Liver (tissue), 9 donors: ENCODE results near the gene ACSS1. TPM values are rescaled to one million over a fixed set of nuclear protein-coding genes. Genes with fewer than 3 reads are reported as not detected.

Source experiments
- DNase-seq: peaks from one replicate; pipeline ENCODE4 v3.0.0-alpha.2; 2017; ENCODE audit warnings: low spot score
- H3K27ac ChIP-seq, 2 donors: one replicate each; pipeline ENCODE4 v1.7.0; 2013; ENCODE audit warnings: inconsistent platforms in 2 of 2, low read length in 2 of 2, control low read depth in 1 of 2, low read depth in 1 of 2, mild to moderate bottlenecking in 1 of 2
- H3K27me3 ChIP-seq, 4 donors: one replicate each; pipeline versions ENCODE4 v1.6.1 to v1.7.0; 2013; ENCODE audit warnings: low read length in 3 of 4, inconsistent platforms in 1 of 4, mild to moderate bottlenecking in 1 of 4, moderate library complexity in 1 of 4; ENCODE audit not compliant: control insufficient read depth in 4 of 4, insufficient read depth in 4 of 4
- H3K36me3 ChIP-seq, 4 donors: one replicate each; pipeline versions ENCODE4 v1.6.1 to v1.7.0; 2013; ENCODE audit warnings: low read length in 3 of 4, mild to moderate bottlenecking in 3 of 4, low read depth in 1 of 4, moderate library complexity in 1 of 4; ENCODE audit not compliant: control insufficient read depth in 4 of 4, insufficient read depth in 3 of 4
- H3K4me1 ChIP-seq, 4 donors: one replicate each; pipeline versions ENCODE4 v1.6.1 to v1.7.0; 2013; ENCODE audit warnings: low read length in 3 of 4, mild to moderate bottlenecking in 3 of 4, moderate library complexity in 1 of 4; ENCODE audit not compliant: control insufficient read depth in 4 of 4, insufficient read depth in 4 of 4
- H3K4me3 ChIP-seq, 3 donors: one replicate each; pipeline versions ENCODE4 v1.6.1 to v1.7.0; 2013; ENCODE audit warnings: low read length in 3 of 3, control low read depth in 1 of 3, low read depth in 1 of 3, mild to moderate bottlenecking in 1 of 3
- H3K9ac ChIP-seq, 2 donors: one replicate each; pipeline ENCODE4 v1.7.0; 2013; ENCODE audit warnings: low read length in 2 of 2, mild to moderate bottlenecking in 2 of 2, moderate library complexity in 2 of 2, control low read depth in 1 of 2, low read depth in 1 of 2
- H3K9me3 ChIP-seq, 4 donors: one replicate each; pipeline versions ENCODE4 v1.6.1 to v1.7.0; 2013; ENCODE audit warnings: low read length in 3 of 4; ENCODE audit not compliant: control insufficient read depth in 4 of 4
- EGR1 ChIP-seq, 2 donors: IDR thresholded peaks; 2 replicates each; pipeline ENCODE4 v1.6.1; 2016 to 2018; ENCODE audit warnings: antibody characterized with exemption in 2 of 2, low read depth in 2 of 2
- FOXA1 ChIP-seq: IDR thresholded peaks from 2 replicates; pipeline ENCODE4 v1.6.1; 2016; ENCODE audit warnings: antibody characterized with exemption
- FOXA2 ChIP-seq: IDR thresholded peaks from 2 replicates; pipeline ENCODE4 v1.6.1; 2016; ENCODE audit warnings: antibody characterized with exemption
- GABPA ChIP-seq, 2 donors: IDR thresholded peaks in 1 of 2; conservative IDR thresholded peaks in 1 of 2; 2 replicates each; pipeline ENCODE4 v1.6.1; 2016; ENCODE audit warnings: antibody characterized with exemption in 2 of 2, mild to moderate bottlenecking in 1 of 2, moderate library complexity in 1 of 2
- HNF4A ChIP-seq, 2 donors: conservative IDR thresholded peaks; 2 replicates each; pipeline ENCODE4 v1.6.1; 2016; ENCODE audit warnings: antibody characterized with exemption in 2 of 2, mild to moderate bottlenecking in 2 of 2
- HNF4G ChIP-seq: IDR thresholded peaks from 2 replicates; pipeline ENCODE4 v1.6.1; 2016; ENCODE audit warnings: antibody characterized with exemption
- JUND ChIP-seq, 2 donors: IDR thresholded peaks; 2 replicates each; pipeline ENCODE4 v1.6.1; 2016; ENCODE audit warnings: antibody characterized with exemption in 2 of 2
- NR2F2 ChIP-seq: IDR thresholded peaks from 2 replicates; pipeline ENCODE4 v1.6.1; 2016; ENCODE audit warnings: antibody characterized with exemption
- RAD21 ChIP-seq, 2 donors: IDR thresholded peaks; 2 replicates each; pipeline ENCODE4 v1.6.1; 2016; ENCODE audit warnings: antibody characterized with exemption in 2 of 2, mild to moderate bottlenecking in 2 of 2
- RXRA ChIP-seq, 2 donors: IDR thresholded peaks; 2 replicates each; pipeline ENCODE4 v1.6.1; 2017 to 2018; ENCODE audit warnings: antibody characterized with exemption in 2 of 2, mild to moderate bottlenecking in 1 of 2
- SP1 ChIP-seq: IDR thresholded peaks from 2 replicates; pipeline ENCODE4 v1.6.1; 2018; ENCODE audit warnings: antibody characterized with exemption, mild to moderate bottlenecking
- TAF1 ChIP-seq: conservative IDR thresholded peaks from 2 replicates; pipeline ENCODE4 v1.6.1; 2016; ENCODE audit warnings: antibody characterized with exemption, mild to moderate bottlenecking
- YY1 ChIP-seq: IDR thresholded peaks from 2 replicates; pipeline ENCODE4 v1.6.1; 2016; ENCODE audit warnings: antibody characterized with exemption, mild to moderate bottlenecking
- WGBS: extraction: QIAGEN DNeasy Blood & Tissue Kit; methylation state at CpG from one replicate; pipeline ENCODE4 v1.1.7; 2013; 5-methylcytosine and 5-hydroxymethylcytosine counted together
- polyA plus RNA-seq, 2 donors: library from polyadenylated mRNA; stranded (reverse) in 1 of 2; unstranded in 1 of 2; fragments of 200-250 nt in 1 of 2; fragments of >200 nt in 1 of 2; fragmentation: Nextera tagmentation in 1 of 2; extraction: Ambion mirVana in 1 of 2; gene quantifications; one replicate each; pipeline versions ENCODE4 v1.2.1 to v1.2.3, GENCODE V29; 2013 to 2015
- total RNA-seq, 2 donors: library from RNA; depleted of rRNA; stranded (reverse); fragments of >200 nt; gene quantifications; one replicate each; pipeline ENCODE4 v1.2.3, GENCODE V29; 2014
- TF ChIP-seq, protein P1 (sequence below): fragments of 150-350 bp; IDR thresholded peaks from 2 replicates; pipeline ENCODE4 v1.5.1; 2017; ENCODE audit warnings: improper control_type of control experiment, low read depth, low read length; ENCODE audit not compliant: missing input control
- TF ChIP-seq, protein P2 (sequence below): IDR thresholded peaks from 2 replicates; pipeline ENCODE4 v1.6.1; 2016; ENCODE audit warnings: antibody characterized with exemption
- TF ChIP-seq, protein P3 (sequence below): IDR thresholded peaks from 2 replicates; pipeline ENCODE4 v1.6.1; 2016; ENCODE audit warnings: antibody characterized with exemption
- TF ChIP-seq, protein P4 (sequence below): IDR thresholded peaks from 2 replicates; pipeline ENCODE4 v1.6.1; 2016; ENCODE audit warnings: antibody characterized with exemption, mild to moderate bottlenecking
- TF ChIP-seq, protein P5 (sequence below): IDR thresholded peaks from 2 replicates; pipeline ENCODE4 v1.6.1; 2016; ENCODE audit warnings: antibody characterized with exemption
- donor health status: healthy.
- donor health status: healthy.
- donor health status: healthy.
- donor health status: healthy.
- donor health status: healthy.

ACSS1 gene
- total and polyA plus RNA-seq, 4 donors = 5.3 to 87.5 (median 22.1) TPM

DNA sequence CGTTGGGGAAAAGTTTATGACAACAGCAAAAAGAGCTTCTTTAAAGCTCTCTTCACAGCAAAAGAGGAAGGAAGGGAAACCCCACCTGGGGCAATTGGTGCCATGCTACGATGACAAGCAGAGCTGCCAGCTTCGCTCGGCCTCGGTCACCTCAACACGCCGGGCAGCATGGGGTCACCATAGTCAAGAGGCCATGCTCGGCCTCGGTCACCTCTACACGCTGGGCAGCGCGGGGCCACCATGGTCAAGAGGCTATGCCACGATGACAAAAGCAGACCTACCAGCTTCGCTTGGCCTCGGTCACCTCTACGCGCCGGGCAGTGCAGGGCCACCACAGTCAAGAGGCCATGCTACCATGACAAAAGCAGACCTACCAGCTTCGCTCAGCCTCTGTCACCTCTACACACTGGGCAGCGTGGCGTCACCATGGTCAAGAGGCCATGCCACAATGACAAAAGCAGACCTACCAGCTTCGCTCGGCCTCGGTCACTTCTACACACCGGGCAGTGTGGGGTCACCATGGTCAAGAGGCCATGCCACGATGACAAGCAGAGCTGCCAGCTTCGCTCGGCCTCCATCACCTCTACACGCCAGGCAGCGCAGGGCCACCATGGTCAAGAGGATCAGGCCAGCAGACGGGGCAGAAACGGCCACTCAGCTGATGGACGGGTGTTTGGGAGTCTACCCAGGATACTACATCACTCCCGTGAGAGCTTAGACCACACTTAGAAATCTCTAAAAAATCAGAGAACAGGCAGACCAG, 77.5 kb downstream of the ACSS1 start:
- no peak for TF ChIP-seq JUND (IDR thresholded peaks at IDR 0.05)
- no peak for TF ChIP-seq YY1
- no peak for TF ChIP-seq HNF4G
- no peak overlapping the region for H3K27ac ChIP-seq
- H3K9me3 ChIP-seq = no peaks in the 10 kb centered on the region
- peaks cover 8 to 44% (median 28%) of the 10 kb centered on the region in 4 donors for H3K36me3 ChIP-seq
- 97% methylated on average over 34 of the region's 34 CpGs for WGBS
- no peaks in the 10 kb centered on the region for H3K27me3 ChIP-seq
- no peak overlapping the region for H3K4me3 ChIP-seq
- peak; percentile 9 for DNase-seq
- H3K4me1 ChIP-seq = peaks cover 12 to 73% (median 58%) of the 10 kb centered on the region in 4 donors
- no peak overlapping the region for H3K9ac ChIP-seq

DNA sequence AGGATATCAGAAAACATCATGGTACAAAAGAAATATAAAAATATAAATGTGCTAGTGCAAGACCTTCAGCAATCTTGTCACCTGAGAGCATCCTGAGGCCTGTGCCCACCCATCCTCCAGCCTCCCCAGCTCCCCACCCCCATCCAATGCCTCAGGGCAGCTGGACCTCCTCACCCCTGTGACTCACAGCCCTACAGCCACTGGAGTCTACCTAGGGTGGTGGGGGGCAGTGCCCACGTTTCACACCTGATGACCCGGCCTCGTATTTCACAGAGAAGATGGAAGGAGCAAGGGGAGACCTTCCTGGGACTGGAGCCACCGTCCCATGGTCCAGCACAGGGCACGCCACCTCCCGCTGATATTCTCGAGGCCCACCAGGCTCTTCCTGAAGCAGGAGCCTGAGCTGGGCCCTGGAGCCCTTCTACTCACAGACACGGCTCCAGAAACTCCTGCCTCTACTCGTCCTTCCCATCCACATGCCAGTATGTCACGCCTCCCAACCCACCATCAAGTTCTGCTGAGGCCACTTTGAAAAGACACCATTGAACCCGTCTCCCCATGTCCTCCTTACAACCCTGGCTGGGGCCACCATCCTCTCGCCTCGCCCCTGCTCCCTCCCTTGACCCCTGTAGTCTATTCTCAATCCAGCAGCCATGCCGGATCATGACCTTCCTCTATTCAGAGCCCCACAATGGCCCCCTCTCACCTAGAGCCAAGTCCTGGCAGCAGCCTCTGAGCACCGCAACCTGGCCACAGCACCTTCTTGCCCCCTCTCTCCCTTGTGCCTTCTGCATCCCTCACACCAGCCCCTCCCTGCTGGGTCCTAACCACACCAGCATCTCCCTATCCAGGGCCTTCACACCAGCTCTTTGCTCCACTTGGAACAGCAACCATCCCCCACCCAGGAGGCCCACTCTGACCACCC, 78.6 kb downstream of the ACSS1 start:
- peak overlapping the region in 1 of 2 donors; percentile 19 for H3K27ac ChIP-seq
- TF ChIP-seq SP1 = no peak
- TF ChIP-seq FOXA1 = no peak
- TF ChIP-seq, protein P1, sequence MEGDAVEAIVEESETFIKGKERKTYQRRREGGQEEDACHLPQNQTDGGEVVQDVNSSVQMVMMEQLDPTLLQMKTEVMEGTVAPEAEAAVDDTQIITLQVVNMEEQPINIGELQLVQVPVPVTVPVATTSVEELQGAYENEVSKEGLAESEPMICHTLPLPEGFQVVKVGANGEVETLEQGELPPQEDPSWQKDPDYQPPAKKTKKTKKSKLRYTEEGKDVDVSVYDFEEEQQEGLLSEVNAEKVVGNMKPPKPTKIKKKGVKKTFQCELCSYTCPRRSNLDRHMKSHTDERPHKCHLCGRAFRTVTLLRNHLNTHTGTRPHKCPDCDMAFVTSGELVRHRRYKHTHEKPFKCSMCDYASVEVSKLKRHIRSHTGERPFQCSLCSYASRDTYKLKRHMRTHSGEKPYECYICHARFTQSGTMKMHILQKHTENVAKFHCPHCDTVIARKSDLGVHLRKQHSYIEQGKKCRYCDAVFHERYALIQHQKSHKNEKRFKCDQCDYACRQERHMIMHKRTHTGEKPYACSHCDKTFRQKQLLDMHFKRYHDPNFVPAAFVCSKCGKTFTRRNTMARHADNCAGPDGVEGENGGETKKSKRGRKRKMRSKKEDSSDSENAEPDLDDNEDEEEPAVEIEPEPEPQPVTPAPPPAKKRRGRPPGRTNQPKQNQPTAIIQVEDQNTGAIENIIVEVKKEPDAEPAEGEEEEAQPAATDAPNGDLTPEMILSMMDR = no peak
- no peak for TF ChIP-seq TAF1
- TF ChIP-seq, protein P2, sequence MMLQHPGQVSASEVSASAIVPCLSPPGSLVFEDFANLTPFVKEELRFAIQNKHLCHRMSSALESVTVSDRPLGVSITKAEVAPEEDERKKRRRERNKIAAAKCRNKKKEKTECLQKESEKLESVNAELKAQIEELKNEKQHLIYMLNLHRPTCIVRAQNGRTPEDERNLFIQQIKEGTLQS = no peak
- no peak for TF ChIP-seq RAD21 (IDR thresholded peaks at IDR 0.05)
- no peak for TF ChIP-seq NR2F2
- TF ChIP-seq RXRA (IDR thresholded peaks at IDR 0.05) = no peak
- no peak for TF ChIP-seq FOXA2
- no peak for TF ChIP-seq GABPA (IDR thresholded peaks at IDR 0.05 in 1 of 2, conservative IDR thresholded peaks at IDR 0.05 in 1 of 2)
- TF ChIP-seq EGR1 (IDR thresholded peaks at IDR 0.05; ENCODE audit: low read depth in 2 of 2) = no peak
- TF ChIP-seq HNF4G = no peak
- TF ChIP-seq, protein P3, sequence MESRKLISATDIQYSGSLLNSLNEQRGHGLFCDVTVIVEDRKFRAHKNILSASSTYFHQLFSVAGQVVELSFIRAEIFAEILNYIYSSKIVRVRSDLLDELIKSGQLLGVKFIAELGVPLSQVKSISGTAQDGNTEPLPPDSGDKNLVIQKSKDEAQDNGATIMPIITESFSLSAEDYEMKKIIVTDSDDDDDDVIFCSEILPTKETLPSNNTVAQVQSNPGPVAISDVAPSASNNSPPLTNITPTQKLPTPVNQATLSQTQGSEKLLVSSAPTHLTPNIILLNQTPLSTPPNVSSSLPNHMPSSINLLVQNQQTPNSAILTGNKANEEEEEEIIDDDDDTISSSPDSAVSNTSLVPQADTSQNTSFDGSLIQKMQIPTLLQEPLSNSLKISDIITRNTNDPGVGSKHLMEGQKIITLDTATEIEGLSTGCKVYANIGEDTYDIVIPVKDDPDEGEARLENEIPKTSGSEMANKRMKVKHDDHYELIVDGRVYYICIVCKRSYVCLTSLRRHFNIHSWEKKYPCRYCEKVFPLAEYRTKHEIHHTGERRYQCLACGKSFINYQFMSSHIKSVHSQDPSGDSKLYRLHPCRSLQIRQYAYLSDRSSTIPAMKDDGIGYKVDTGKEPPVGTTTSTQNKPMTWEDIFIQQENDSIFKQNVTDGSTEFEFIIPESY = no peak
- TF ChIP-seq JUND (IDR thresholded peaks at IDR 0.05) = no peak
- no peak for TF ChIP-seq YY1
- TF ChIP-seq, protein P4, sequence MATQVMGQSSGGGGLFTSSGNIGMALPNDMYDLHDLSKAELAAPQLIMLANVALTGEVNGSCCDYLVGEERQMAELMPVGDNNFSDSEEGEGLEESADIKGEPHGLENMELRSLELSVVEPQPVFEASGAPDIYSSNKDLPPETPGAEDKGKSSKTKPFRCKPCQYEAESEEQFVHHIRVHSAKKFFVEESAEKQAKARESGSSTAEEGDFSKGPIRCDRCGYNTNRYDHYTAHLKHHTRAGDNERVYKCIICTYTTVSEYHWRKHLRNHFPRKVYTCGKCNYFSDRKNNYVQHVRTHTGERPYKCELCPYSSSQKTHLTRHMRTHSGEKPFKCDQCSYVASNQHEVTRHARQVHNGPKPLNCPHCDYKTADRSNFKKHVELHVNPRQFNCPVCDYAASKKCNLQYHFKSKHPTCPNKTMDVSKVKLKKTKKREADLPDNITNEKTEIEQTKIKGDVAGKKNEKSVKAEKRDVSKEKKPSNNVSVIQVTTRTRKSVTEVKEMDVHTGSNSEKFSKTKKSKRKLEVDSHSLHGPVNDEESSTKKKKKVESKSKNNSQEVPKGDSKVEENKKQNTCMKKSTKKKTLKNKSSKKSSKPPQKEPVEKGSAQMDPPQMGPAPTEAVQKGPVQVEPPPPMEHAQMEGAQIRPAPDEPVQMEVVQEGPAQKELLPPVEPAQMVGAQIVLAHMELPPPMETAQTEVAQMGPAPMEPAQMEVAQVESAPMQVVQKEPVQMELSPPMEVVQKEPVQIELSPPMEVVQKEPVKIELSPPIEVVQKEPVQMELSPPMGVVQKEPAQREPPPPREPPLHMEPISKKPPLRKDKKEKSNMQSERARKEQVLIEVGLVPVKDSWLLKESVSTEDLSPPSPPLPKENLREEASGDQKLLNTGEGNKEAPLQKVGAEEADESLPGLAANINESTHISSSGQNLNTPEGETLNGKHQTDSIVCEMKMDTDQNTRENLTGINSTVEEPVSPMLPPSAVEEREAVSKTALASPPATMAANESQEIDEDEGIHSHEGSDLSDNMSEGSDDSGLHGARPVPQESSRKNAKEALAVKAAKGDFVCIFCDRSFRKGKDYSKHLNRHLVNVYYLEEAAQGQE = no peak
- TF ChIP-seq, protein P5, sequence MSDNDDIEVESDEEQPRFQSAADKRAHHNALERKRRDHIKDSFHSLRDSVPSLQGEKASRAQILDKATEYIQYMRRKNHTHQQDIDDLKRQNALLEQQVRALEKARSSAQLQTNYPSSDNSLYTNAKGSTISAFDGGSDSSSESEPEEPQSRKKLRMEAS = no peak
- TF ChIP-seq HNF4A (conservative IDR thresholded peaks at IDR 0.05) = no peak
- H3K36me3 ChIP-seq = peaks cover 8 to 44% (median 32%) of the 10 kb centered on the region in 4 donors
- 97% methylated on average over 15 of the region's 15 CpGs for WGBS
- no peaks in the 10 kb centered on the region for H3K27me3 ChIP-seq
- H3K9ac ChIP-seq = no peak overlapping the region
- peak; percentile 26 for DNase-seq
- no peak overlapping the region for H3K4me3 ChIP-seq
- H3K9me3 ChIP-seq = no peaks in the 10 kb centered on the region
- H3K4me1 ChIP-seq = peaks cover 12 to 62% (median 46%) of the 10 kb centered on the region in 4 donors
